H7 (cell line): Measurements from ENCODE around the gene IFNAR2. TPM values are rescaled to one million over a fixed set of nuclear protein-coding genes. Genes with fewer than 3 reads are reported as not detected.
"Not testable (repeated sequence)": the region's sequence is repeated elsewhere in the genome, so short reads cannot be mapped to it uniquely, and the experiment has no call there.

Experiments
- DNase-seq: peaks from one replicate; pipeline ENCODE4 v3.0.0; 2012
- H3K27me3 ChIP-seq: 2 replicates; pipeline ENCODE4 v1.6.0; 2011; ENCODE audit warnings: mild to moderate bottlenecking, low read length; ENCODE audit not compliant: control insufficient read depth, insufficient read depth
- H3K36me3 ChIP-seq: replicated peaks from 2 replicates; pipeline ENCODE4 v1.5.1; 2011; ENCODE audit warnings: low read length; ENCODE audit not compliant: control insufficient read depth, insufficient read depth
- H3K4me3 ChIP-seq: 2 replicates; pipeline ENCODE4 v1.5.1; 2011; ENCODE audit warnings: low read depth, mild to moderate bottlenecking, control low read depth, low read length, moderate library complexity; ENCODE audit not compliant: insufficient read depth
- total RNA-seq: library from RNA; depleted of rRNA; stranded (reverse); fragments of >200 nt; shearing (Covaris generic); gene quantifications from 2 replicates; pipeline ENCODE4 v1.2.3, GENCODE V29; 2014

Gene IFNAR2
- total RNA-seq, 1 experiment from 2014 or later, result 2.8 TPM

- Histone ChIP-seq H3K4me3 (no peak overlapping the region), H3K27me3 (no peaks in the 10 kb centered on the region), H3K36me3 (no peaks in the 10 kb centered on the region)
- no peak for DNase-seq
Observed at GRCh38 chr21:33206771-33207281, 22.9 kb upstream of the IFNAR2 start.

- H3K4me3 ChIP-seq, result no peak overlapping the region
- DNase-seq, result no peak
- no peaks in the 10 kb centered on the region for H3K27me3 ChIP-seq
- no peaks in the 10 kb centered on the region for H3K36me3 ChIP-seq
Observed at GRCh38 chr21:33207449-33208149, 22.1 kb upstream of the IFNAR2 start.

GRCh38 chr21:33208534-33208933, 21.2 kb upstream of the IFNAR2 start:
- no peaks in the 10 kb centered on the region for H3K27me3 ChIP-seq
- no peak for DNase-seq
- no peaks in the 10 kb centered on the region for H3K36me3 ChIP-seq
- H3K4me3 ChIP-seq, result no peak overlapping the region

- Histone ChIP-seq H3K36me3 (no peaks in the 10 kb centered on the region), H3K27me3 (no peaks in the 10 kb centered on the region), H3K4me3 (no peak overlapping the region)
- DNase-seq, result no peak
Observed at GRCh38 chr21:33211305-33211704, 18.4 kb upstream of the IFNAR2 start.

GRCh38 chr21:33211732-33212131, 18.0 kb upstream of the IFNAR2 start:
- Histone ChIP-seq H3K4me3 (no peak overlapping the region), H3K27me3 (no peaks in the 10 kb centered on the region), H3K36me3 (no peaks in the 10 kb centered on the region)
- no peak for DNase-seq

GRCh38 chr21:33212159-33212851, 17.4 kb upstream of the IFNAR2 start:
- DNase-seq, result no peak
- no peaks in the 10 kb centered on the region for H3K36me3 ChIP-seq
- no peaks in the 10 kb centered on the region for H3K27me3 ChIP-seq
- H3K4me3 ChIP-seq, result no peak overlapping the region

GRCh38 chr21:33214056-33214455, 15.7 kb upstream of the IFNAR2 start:
- Histone ChIP-seq H3K36me3 (no peaks in the 10 kb centered on the region), H3K27me3 (no peaks in the 10 kb centered on the region), H3K4me3 (no peak overlapping the region)
- no peak for DNase-seq

- no peaks in the 10 kb centered on the region for H3K36me3 ChIP-seq
- no peak overlapping the region for H3K4me3 ChIP-seq
- DNase-seq, result no peak
- H3K27me3 ChIP-seq, result no peaks in the 10 kb centered on the region
Observed at GRCh38 chr21:33217138-33217520, 12.6 kb upstream of the IFNAR2 start.

- Histone ChIP-seq H3K36me3 (no peaks in the 10 kb centered on the region), H3K4me3 (no peak overlapping the region), H3K27me3 (no peaks in the 10 kb centered on the region)
- no peak for DNase-seq
Observed at GRCh38 chr21:33219300-33219699, 10.4 kb upstream of the IFNAR2 start.

GRCh38 chr21:33219954-33220353, 9.8 kb upstream of the IFNAR2 start:
- no peaks in the 10 kb centered on the region for H3K27me3 ChIP-seq
- no peak for DNase-seq
- no peak overlapping the region for H3K4me3 ChIP-seq
- no peaks in the 10 kb centered on the region for H3K36me3 ChIP-seq

GRCh38 chr21:33225376-33225775, 4.4 kb upstream of the IFNAR2 start:
- H3K4me3 ChIP-seq, DNase-seq, H3K27me3 ChIP-seq, H3K36me3 ChIP-seq: not testable (repeated sequence)

- Histone ChIP-seq H3K36me3 (no peaks in the 10 kb centered on the region), H3K27me3 (peaks cover 7% of the 10 kb centered on the region; the same call in 1 of the 2 replicates), H3K4me3 (no peak overlapping the region)
- no peak for DNase-seq
Observed at GRCh38 chr21:33228455-33228854, 1.3 kb upstream of the IFNAR2 start.

GRCh38 chr21:33229099-33229783, 497 bp upstream of the IFNAR2 start:
- Histone ChIP-seq H3K36me3 (no peaks in the 10 kb centered on the region), H3K27me3 (peaks cover 7% of the 10 kb centered on the region; the same call in 1 of the 2 replicates), H3K4me3 (peak overlapping the region; percentile 28)
- peak; percentile 26 for DNase-seq

- H3K27me3 ChIP-seq, result peaks cover 7% of the 10 kb centered on the region; the same call in 1 of the 2 replicates
Observed at GRCh38 chr21:33230545-33231324, 997 bp downstream of the IFNAR2 start.

More at GRCh38 chr21:33230545-33231324, 997 bp downstream of the IFNAR2 start:
- Histone ChIP-seq H3K36me3 (no peaks in the 10 kb centered on the region), H3K4me3 (peak overlapping the region; percentile 97)
- peak; percentile 89 for DNase-seq
